Measurements from ENCODE around the gene IL18R1. TPM values are rescaled to one million over a fixed set of nuclear protein-coding genes. Genes with fewer than 3 reads are reported as not detected.

IL18R1 gene
- total RNA-seq, 1 donor from 2014 or later: 0.37 TPM

GRCh38 chr2:102376052-102376591, 20.5 kb downstream of the IL18R1 start:
- Mint-ChIP-seq H3K9me3 (ENCODE audit: low read depth) (peaks cover 7% of the 10 kb centered on the region), H3K4me1 (ENCODE audit: low read depth) (no peaks in the 10 kb centered on the region), H3K36me3 (ENCODE audit: low read depth) (no peaks in the 10 kb centered on the region), H3K27ac (ENCODE audit: unreplicated experiment) (no peak overlapping the region), H3K4me3 (ENCODE audit: unreplicated experiment) (no peak overlapping the region), H3K27me3 (ENCODE audit: low read depth) (peaks cover 15% of the 10 kb centered on the region)
- no peak for DNase-seq (ENCODE audit: low spot score)
- no peak for TF ChIP-seq CTCF (IDR thresholded peaks at IDR 0.05)

GRCh38 chr2:102383722-102384121, 28.1 kb downstream of the IL18R1 start:
- Mint-ChIP-seq H3K4me3 (ENCODE audit: unreplicated experiment) (no peak overlapping the region), H3K36me3 (ENCODE audit: low read depth) (no peaks in the 10 kb centered on the region), H3K9me3 (ENCODE audit: low read depth) (peaks cover 20% of the 10 kb centered on the region), H3K27me3 (ENCODE audit: low read depth) (peaks cover 11% of the 10 kb centered on the region), H3K27ac (ENCODE audit: unreplicated experiment) (no peak overlapping the region), H3K4me1 (ENCODE audit: low read depth) (no peaks in the 10 kb centered on the region)
- no peak for TF ChIP-seq CTCF (IDR thresholded peaks at IDR 0.05)
- DNase-seq (ENCODE audit: low spot score): no peak

GRCh38 chr2:102385522-102385921, 29.9 kb downstream of the IL18R1 start:
- no peak for DNase-seq (ENCODE audit: low spot score)
- H3K36me3 Mint-ChIP-seq (ENCODE audit: low read depth): no peaks in the 10 kb centered on the region
- peaks cover 3% of the 10 kb centered on the region for H3K4me1 Mint-ChIP-seq (ENCODE audit: low read depth)
- H3K9me3 Mint-ChIP-seq (ENCODE audit: low read depth): peaks cover 20% of the 10 kb centered on the region
- H3K27ac Mint-ChIP-seq (ENCODE audit: unreplicated experiment): no peak overlapping the region
- TF ChIP-seq CTCF (IDR thresholded peaks at IDR 0.05): no peak
- H3K27me3 Mint-ChIP-seq (ENCODE audit: low read depth): peaks cover 10% of the 10 kb centered on the region
- no peak overlapping the region for H3K4me3 Mint-ChIP-seq (ENCODE audit: unreplicated experiment)

- Mint-ChIP-seq H3K27me3 (ENCODE audit: low read depth) (peaks cover 9% of the 10 kb centered on the region), H3K36me3 (ENCODE audit: low read depth) (no peaks in the 10 kb centered on the region), H3K4me1 (ENCODE audit: low read depth) (peaks cover 3% of the 10 kb centered on the region), H3K27ac (ENCODE audit: unreplicated experiment) (no peak overlapping the region), H3K4me3 (ENCODE audit: unreplicated experiment) (no peak overlapping the region), H3K9me3 (ENCODE audit: low read depth) (peaks cover 20% of the 10 kb centered on the region)
- TF ChIP-seq CTCF (IDR thresholded peaks at IDR 0.05): no peak
- no peak for DNase-seq (ENCODE audit: low spot score)
Measured at GRCh38 chr2:102386004-102386403, 30.4 kb downstream of the IL18R1 start.

- Mint-ChIP-seq H3K27ac (ENCODE audit: unreplicated experiment) (no peak overlapping the region), H3K27me3 (ENCODE audit: low read depth) (peaks cover 10% of the 10 kb centered on the region), H3K36me3 (ENCODE audit: low read depth) (no peaks in the 10 kb centered on the region), H3K4me1 (ENCODE audit: low read depth) (peaks cover 3% of the 10 kb centered on the region), H3K9me3 (ENCODE audit: low read depth) (peaks cover 20% of the 10 kb centered on the region), H3K4me3 (ENCODE audit: unreplicated experiment) (no peak overlapping the region)
- no peak for DNase-seq (ENCODE audit: low spot score)
- TF ChIP-seq CTCF (IDR thresholded peaks at IDR 0.05): no peak
Measured at GRCh38 chr2:102386867-102387541, 31.4 kb downstream of the IL18R1 start.
